B cell (primary cell): ENCODE measurements around the gene CHCHD5. TPM values are rescaled to one million over a fixed set of nuclear protein-coding genes. Genes with fewer than 3 reads are reported as not detected.

ENCODE experiments used
- ATAC-seq: fragments of 200-7000 bp; cut with Tn5 transposase; one replicate; pipeline ENCODE4 v1.10.0; 2021; ENCODE audit warnings: low read depth, mild to moderate bottlenecking, moderate number of reproducible peaks, moderate library complexity
- CTCF ChIA-PET: fragments of 350-600 bp; sonication (Branson Sonifier 250); formaldehyde crosslinking; loops from one replicate; lab custom pipeline; 2021; ENCODE audit warnings: antibody characterized with exemption, inconsistent platforms; lab: Charles Lee
- POLR2A ChIA-PET: fragments of 350-600 bp; sonication (Branson Sonifier 250); formaldehyde crosslinking; loops from one replicate; lab custom pipeline; 2021; ENCODE audit warnings: antibody characterized with exemption; lab: Charles Lee
- DNase-seq: peaks from one replicate; pipeline ENCODE4 v3.0.0; 2013
- H2AFZ ChIP-seq: 2 replicates; pipeline ENCODE4 v1.6.1; 2012; ENCODE audit warnings: mild to moderate bottlenecking, low read depth, low read length; ENCODE audit not compliant: insufficient read depth, poor library complexity, severe bottlenecking
- H3K27ac ChIP-seq, 2 donors: 1 replicate in 1 of 2; 2 replicates in 1 of 2; pipeline ENCODE4 v1.5.1; 2012 to 2013; ENCODE audit warnings: low read length in 2 of 2, mild to moderate bottlenecking in 2 of 2, moderate library complexity in 1 of 2
- H3K27me3 ChIP-seq, 4 experiments: fragments of 200-600 bp in 1 of 4; sonication (generic) in 1 of 4; replicated peaks in 1 of 4; 1 replicate in 2 of 4; 2 replicates in 2 of 4; pipeline versions ENCODE4 v1.6.1 to v1.7.0; 2013 to 2016; ENCODE audit warnings: low read length in 3 of 4, mild to moderate bottlenecking in 2 of 4, mixed read lengths in 1 of 4, moderate library complexity in 1 of 4; ENCODE audit not compliant: insufficient read depth in 4 of 4, control insufficient read depth in 3 of 4; ENCODE audit errors: control extremely low read depth in 1 of 4
- H3K36me3 ChIP-seq, 2 experiments: replicated peaks in 1 of 2; 1 replicate in 1 of 2; 2 replicates in 1 of 2; pipeline versions ENCODE4 v1.6.1 to v1.7.1; 2013; ENCODE audit warnings: low read length in 1 of 2; ENCODE audit not compliant: insufficient read depth in 2 of 2, control insufficient read depth in 1 of 2; ENCODE audit errors: control extremely low read depth in 1 of 2, extremely low read depth in 1 of 2
- H3K4me1 ChIP-seq, 2 donors: fragments of 200-600 bp in 1 of 2; sonication (generic) in 1 of 2; 1 replicate in 1 of 2; 2 replicates in 1 of 2; pipeline versions ENCODE4 v1.5.1 to v1.6.1; 2013 to 2017; ENCODE audit warnings: low read length in 2 of 2; ENCODE audit not compliant: control insufficient read depth in 2 of 2, insufficient read depth in 2 of 2
- H3K4me2 ChIP-seq: replicated peaks from 2 replicates; pipeline ENCODE3; 2012; ENCODE audit warnings: mild to moderate bottlenecking, low read depth, low read length; ENCODE audit not compliant: poor library complexity, severe bottlenecking
- H3K4me3 ChIP-seq, 5 experiments: fragments of 200-600 bp in 1 of 5; sonication (generic) in 1 of 5; 1 replicate in 3 of 5; 2 replicates in 2 of 5; pipeline versions ENCODE4 v1.5.1 to v1.7.0; 2011 to 2016; ENCODE audit warnings: low read length in 4 of 5, mild to moderate bottlenecking in 4 of 5, low read depth in 2 of 5, control low read depth in 1 of 5, moderate library complexity in 1 of 5; ENCODE audit not compliant: insufficient read depth in 1 of 5; ENCODE audit errors: control extremely low read depth in 1 of 5, extremely low read depth in 1 of 5
- H3K79me2 ChIP-seq: fragments of 200-600 bp; sonication (generic); one replicate; pipeline ENCODE4 v1.6.0; 2016; ENCODE audit warnings: low read length; ENCODE audit not compliant: control insufficient read depth, insufficient read depth
- H3K9ac ChIP-seq: fragments of 200-600 bp; sonication (generic); 2 replicates; pipeline ENCODE4 v1.6.1; 2017; ENCODE audit warnings: mild to moderate bottlenecking, low read length, moderate library complexity
- H3K9me3 ChIP-seq, 3 donors: one replicate each; pipeline versions ENCODE4 v1.6.1 to v1.7.1; 2013; ENCODE audit warnings: low read length in 2 of 3; ENCODE audit not compliant: control insufficient read depth in 2 of 3, insufficient read depth in 1 of 3; ENCODE audit errors: control extremely low read depth in 1 of 3
- H4K20me1 ChIP-seq: 2 replicates; pipeline ENCODE4 v1.6.0; 2012; ENCODE audit warnings: mild to moderate bottlenecking, low read length; ENCODE audit not compliant: insufficient read depth, control insufficient read depth, poor library complexity, severe bottlenecking
- H3K27ac Mint-ChIP-seq: one replicate; pipeline ENCODE4 v1.8.0; 2021; ENCODE audit warnings: mixed read lengths
- H3K27me3 Mint-ChIP-seq: one replicate; pipeline ENCODE4 v1.8.0; 2021; ENCODE audit warnings: mixed read lengths
- H3K4me1 Mint-ChIP-seq: one replicate; pipeline ENCODE4 v1.8.0; 2021; ENCODE audit warnings: mixed read lengths
- H3K4me3 Mint-ChIP-seq: one replicate; pipeline ENCODE4 v1.8.0; 2021; ENCODE audit warnings: mixed read lengths
- H3K9me3 Mint-ChIP-seq: one replicate; pipeline ENCODE4 v1.8.0; 2022; ENCODE audit warnings: mixed read lengths; ENCODE audit not compliant: insufficient read depth
- EZH2 ChIP-seq: IDR thresholded peaks from 2 replicates; pipeline ENCODE4 v1.6.1; 2012; ENCODE audit warnings: borderline replicate concordance, low read depth, mild to moderate bottlenecking, moderate library complexity, low read length; ENCODE audit not compliant: insufficient read depth, poor library complexity, severe bottlenecking
- WGBS: methylation state at CpG from one replicate; pipeline ENCODE4 v1.1.5; 2013; ENCODE audit warnings: missing lambda C conversion rate; ENCODE audit not compliant: insufficient coverage; 5-methylcytosine and 5-hydroxymethylcytosine counted together
- intact Hi-C: fragments of 100-400 bp; cut with micrococcal nuclease; formaldehyde crosslinking; loops from one replicate; pipeline ENCODE4 v1.10.0; 2022
- polyA plus RNA-seq: library from polyadenylated mRNA; depleted of rRNA; stranded (reverse); fragments of >200 nt; gene quantifications from 2 replicates; pipeline ENCODE4 v1.2.3, GENCODE V29; 2012
- small RNA-seq: library from RNA; depleted of rRNA; stranded (forward); fragments of <200 nt; gene quantifications from one replicate; pipeline ENCODE3, GENCODE V24; 2012; ENCODE audit warnings: low replicate concordance, low read depth; ENCODE audit not compliant: insufficient read length
- total RNA-seq, 2 donors: library from RNA; stranded (reverse); fragments of 120-200 nt in 1 of 2; gene quantifications; 1 replicate in 1 of 2; 2 replicates in 1 of 2; pipeline versions ENCODE4 v1.2.3 to v1.2.4, GENCODE V29; 2013 to 2022
- TF ChIP-seq, protein P1 (sequence below): fragments of 200-600 bp; IDR thresholded peaks from one replicate; pipeline ENCODE4 v1.8.0; 2022; ENCODE audit warnings: antibody characterized with exemption, mild to moderate bottlenecking

The CHCHD5 gene
- total and polyA plus RNA-seq, 2 donors (not counting 1 experiment from before 2014, with no cell fraction given): 19.9 to 34.5 TPM

DNA sequence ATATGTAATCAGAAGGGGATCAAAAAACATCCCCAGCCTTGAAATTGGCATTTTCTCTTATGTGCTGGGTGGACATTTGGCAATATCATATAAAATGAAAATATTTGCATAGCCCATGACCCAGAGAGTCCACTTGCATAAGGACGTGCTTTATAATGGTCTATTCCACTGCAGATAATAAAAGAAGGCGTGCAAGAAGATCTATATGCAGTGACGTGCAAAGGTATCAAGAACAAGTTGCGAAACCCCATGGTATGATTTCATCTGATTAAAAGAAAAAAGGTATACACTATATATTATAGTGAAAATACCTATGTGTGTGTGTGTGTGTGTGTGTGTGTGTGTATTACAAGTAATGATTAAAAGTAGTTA lies 52.9 kb downstream of the CHCHD5 start:
- POLR2A ChIA-PET: interaction anchor here (0.6 to 1.6 kb wide), 2 partner anchors 8 to 50 kb away, joined by 5 to 7 read pairs; no protein-coding TSS in a partner anchor
- no peaks in the 10 kb centered on the region for H3K79me2 ChIP-seq
- Mint-ChIP-seq H3K4me1 (peaks cover 13% of the 10 kb centered on the region), H3K27me3 (no peaks in the 10 kb centered on the region), H3K4me3 (no peak overlapping the region), H3K27ac (no peak overlapping the region), H3K9me3 (no peaks in the 10 kb centered on the region)
- no peaks in the 10 kb centered on the region for H4K20me1 ChIP-seq
- no peaks in the 10 kb centered on the region for H3K36me3 ChIP-seq
- H3K9ac ChIP-seq: no peak overlapping the region
- H3K4me2 ChIP-seq: no peak overlapping the region
- H2AFZ ChIP-seq: no peak overlapping the region
- no peak overlapping the region for H3K4me3 ChIP-seq
- intact Hi-C loops: no loop called here
- H3K9me3 ChIP-seq: peaks cover 0 to 12% (median 4%) of the 10 kb centered on the region in 3 donors
- no peak overlapping the region for H3K27ac ChIP-seq
- CTCF ChIA-PET: interaction anchor here (0.8 to 16.6 kb wide), 4 partner anchors 10 to 92 kb away, joined by 3 to 496 read pairs (median 3); partner anchors contain the start of gene NT5DC4
- DNase-seq: no peak
- no peaks in the 10 kb centered on the region for H3K27me3 ChIP-seq
- no CpG with 5 or more reads among the region's 4 CpGs for WGBS
- TF ChIP-seq EZH2: no peak
- TF ChIP-seq, protein P1, sequence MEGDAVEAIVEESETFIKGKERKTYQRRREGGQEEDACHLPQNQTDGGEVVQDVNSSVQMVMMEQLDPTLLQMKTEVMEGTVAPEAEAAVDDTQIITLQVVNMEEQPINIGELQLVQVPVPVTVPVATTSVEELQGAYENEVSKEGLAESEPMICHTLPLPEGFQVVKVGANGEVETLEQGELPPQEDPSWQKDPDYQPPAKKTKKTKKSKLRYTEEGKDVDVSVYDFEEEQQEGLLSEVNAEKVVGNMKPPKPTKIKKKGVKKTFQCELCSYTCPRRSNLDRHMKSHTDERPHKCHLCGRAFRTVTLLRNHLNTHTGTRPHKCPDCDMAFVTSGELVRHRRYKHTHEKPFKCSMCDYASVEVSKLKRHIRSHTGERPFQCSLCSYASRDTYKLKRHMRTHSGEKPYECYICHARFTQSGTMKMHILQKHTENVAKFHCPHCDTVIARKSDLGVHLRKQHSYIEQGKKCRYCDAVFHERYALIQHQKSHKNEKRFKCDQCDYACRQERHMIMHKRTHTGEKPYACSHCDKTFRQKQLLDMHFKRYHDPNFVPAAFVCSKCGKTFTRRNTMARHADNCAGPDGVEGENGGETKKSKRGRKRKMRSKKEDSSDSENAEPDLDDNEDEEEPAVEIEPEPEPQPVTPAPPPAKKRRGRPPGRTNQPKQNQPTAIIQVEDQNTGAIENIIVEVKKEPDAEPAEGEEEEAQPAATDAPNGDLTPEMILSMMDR: no peak
- peaks cover 7 to 8% of the 10 kb centered on the region in 2 donors for H3K4me1 ChIP-seq
- no peak for ATAC-seq

Small RNAs within 50 kb of the gene (small RNA-seq; reads per million reads assigned to genes)
- gene RF00019: not detected

Other genes starting within 250 kb of the CHCHD5 start
- 28.1 and 31.2 TPM in 2 replicates for gene RGPD8, start 151.0 kb upstream of the CHCHD5 start, total RNA-seq
- 1.5 and 3.4 TPM in 2 replicates for gene RGPD8, start 151.0 kb upstream of the CHCHD5 start, polyA plus RNA-seq
- gene TTL, start 102.5 kb upstream of the CHCHD5 start, total RNA-seq: 31.4 and 32.7 TPM in 2 replicates
- gene TTL, start 102.5 kb upstream of the CHCHD5 start, polyA plus RNA-seq: 8.5 and 9.5 TPM in 2 replicates
- gene POLR1B, start 42.1 kb upstream of the CHCHD5 start, total RNA-seq: 32.5 and 34.2 TPM in 2 replicates
- 7.0 and 12.6 TPM in 2 replicates for gene POLR1B, start 42.1 kb upstream of the CHCHD5 start, polyA plus RNA-seq
- gene SLC20A1, start 61.3 kb downstream of the CHCHD5 start, total RNA-seq: 54.9 and 57.1 TPM in 2 replicates
- gene SLC20A1, start 61.3 kb downstream of the CHCHD5 start, polyA plus RNA-seq: 16.1 and 43.1 TPM in 2 replicates
- gene NT5DC4, start 136.4 kb downstream of the CHCHD5 start, total RNA-seq: 2.0 and 10.3 TPM in 2 replicates
- gene NT5DC4, start 136.4 kb downstream of the CHCHD5 start, polyA plus RNA-seq: not detected in 2 replicates
- 0.25 TPM in 1 of 2 replicates, not detected in the other for gene CKAP2L, start 180.0 kb downstream of the CHCHD5 start, total RNA-seq
- gene CKAP2L, start 180.0 kb downstream of the CHCHD5 start, polyA plus RNA-seq: 0.01 and 0.10 TPM in 2 replicates
- gene IL1A, start 199.9 kb downstream of the CHCHD5 start, total RNA-seq: 0.19 TPM in 1 of 2 replicates, not detected in the other
- gene IL1A, start 199.9 kb downstream of the CHCHD5 start, polyA plus RNA-seq: 0.06 and 0.15 TPM in 2 replicates